HG02943 (cell line): Measurements from ENCODE around the gene HOXA13.

Experiments used
- ATAC-seq: cut with Tn5 transposase; IDR thresholded peaks from one replicate; pipeline ENCODE4 v1.9.1; 2021; ENCODE audit warnings: mild to moderate bottlenecking, low read depth, moderate library complexity; ENCODE audit not compliant: unreplicated experiment

Gene HOXA13

DNA sequence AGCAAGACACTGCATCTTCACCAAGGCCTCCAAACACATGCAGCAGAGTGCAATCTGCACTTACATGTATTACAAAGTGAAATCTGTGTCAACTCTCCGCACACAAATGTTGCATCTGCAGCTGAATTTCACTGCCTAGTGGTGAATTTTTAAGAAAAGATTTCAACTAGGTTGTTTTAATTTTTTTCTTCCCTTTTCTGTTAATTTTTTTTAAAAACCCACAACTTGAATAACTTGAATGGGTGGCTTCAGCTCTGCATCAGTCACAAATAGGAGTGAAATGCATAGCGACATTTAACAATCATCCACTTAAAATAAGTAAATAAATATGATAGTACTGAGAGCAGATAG is 5.9 kb downstream of the HOXA13 start:
- ATAC-seq, result no peak

DNA sequence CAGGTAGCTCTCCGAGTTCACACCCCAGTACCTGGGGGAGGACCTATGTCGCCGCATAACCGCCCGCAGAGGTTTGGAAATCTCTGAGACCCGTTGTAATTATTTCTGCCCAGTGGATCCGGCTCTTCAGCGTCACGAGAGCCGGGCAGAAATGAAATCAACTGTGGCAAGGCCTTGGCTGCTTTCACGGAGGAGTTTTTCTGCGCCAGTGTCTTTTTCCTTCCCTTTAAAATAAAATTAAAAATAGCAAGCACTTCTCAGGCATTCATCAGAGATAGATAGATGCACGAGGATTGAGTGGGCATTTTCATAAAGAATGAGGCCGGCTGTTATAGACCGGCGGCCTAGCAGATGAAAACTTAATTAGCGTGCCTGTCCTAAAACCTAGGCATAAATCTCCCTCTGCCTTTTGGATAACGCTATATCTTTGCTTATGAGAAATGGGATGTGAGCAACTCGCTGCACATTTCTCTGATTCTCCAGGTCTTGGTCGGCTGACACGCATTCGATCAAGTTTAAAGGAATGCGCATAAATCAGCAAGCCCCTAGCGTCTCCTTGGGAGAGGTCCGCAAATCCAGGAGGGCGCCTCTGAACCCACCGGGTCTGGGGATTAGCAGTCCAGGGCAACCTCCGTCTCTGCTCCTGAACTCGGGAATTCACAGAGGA is 6.4 kb downstream of the HOXA13 start:
- ATAC-seq, result no peak

DNA sequence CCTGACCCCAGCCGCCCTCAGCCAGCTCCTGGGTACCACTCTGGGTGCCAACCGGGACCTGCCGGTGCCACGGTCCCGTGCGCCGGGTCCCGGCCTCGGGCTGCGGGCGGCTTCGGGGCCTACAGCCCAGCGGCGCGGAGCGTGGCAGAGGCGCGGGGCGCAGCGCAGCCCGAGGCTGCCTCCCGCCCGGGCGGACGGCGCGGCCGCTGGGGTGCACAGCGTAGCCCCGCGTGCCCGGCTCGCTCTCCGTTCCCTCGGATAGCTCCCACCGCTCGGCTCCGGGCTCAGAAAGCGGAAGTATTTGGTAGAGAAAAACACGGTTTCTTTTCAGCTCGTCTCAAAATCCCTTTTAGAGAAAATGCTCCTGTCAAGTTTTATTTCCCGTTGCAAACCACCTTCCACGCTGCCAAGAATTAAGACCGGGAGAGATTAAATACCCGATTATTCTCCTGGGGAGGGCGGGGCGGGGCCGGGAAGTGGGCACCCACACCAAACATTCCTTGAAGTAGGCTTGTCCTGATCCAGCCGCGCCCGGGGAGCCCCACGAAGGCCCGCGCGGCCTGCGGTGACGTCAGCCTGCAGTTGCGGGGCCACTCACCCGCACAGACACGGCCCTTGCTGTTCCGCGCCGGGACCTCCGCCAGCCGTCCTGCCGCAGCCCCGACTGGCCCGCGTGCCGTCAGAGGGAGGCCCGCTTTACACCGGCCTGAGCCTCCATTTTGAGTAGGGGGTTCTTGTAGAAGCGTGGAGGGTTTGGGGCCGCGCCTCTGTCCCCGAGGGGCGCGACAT is 7.2 kb downstream of the HOXA13 start:
- ATAC-seq, result no peak

DNA sequence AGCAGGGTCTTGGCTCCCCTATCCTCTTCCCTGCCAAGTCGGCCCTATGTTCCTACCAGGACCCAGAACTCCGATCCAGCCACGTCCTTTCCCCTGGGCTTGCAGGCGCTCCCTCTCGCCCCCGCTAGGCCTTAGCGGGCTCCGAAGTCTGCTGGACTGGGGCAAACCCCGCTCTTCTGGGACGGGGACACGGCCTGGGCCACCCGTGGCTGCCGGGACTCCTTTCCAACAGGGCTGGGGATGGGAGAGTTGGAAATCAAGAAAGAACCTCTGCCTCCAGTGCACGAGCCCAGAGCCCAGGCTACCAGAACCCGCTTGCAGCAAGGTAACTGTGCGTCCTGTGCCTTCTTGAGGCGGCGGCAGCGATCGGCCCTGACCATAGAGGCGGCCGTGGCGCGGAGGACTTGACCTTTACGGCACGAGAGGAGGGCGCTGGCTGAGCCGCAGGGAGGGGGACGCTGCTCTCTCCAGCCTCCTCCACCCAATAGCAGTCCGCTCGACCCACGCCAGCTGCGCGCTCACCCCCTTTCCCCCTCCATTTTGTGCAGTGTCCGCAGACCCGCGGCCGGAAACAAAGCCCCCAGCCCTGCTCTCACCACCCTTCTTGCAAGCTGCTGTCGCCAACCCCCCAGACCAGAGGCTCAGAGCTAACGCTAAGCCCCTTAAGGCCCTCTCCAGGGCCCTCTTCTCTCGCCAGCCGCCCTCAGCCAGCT is 7.9 kb downstream of the HOXA13 start:
- no peak for ATAC-seq

DNA sequence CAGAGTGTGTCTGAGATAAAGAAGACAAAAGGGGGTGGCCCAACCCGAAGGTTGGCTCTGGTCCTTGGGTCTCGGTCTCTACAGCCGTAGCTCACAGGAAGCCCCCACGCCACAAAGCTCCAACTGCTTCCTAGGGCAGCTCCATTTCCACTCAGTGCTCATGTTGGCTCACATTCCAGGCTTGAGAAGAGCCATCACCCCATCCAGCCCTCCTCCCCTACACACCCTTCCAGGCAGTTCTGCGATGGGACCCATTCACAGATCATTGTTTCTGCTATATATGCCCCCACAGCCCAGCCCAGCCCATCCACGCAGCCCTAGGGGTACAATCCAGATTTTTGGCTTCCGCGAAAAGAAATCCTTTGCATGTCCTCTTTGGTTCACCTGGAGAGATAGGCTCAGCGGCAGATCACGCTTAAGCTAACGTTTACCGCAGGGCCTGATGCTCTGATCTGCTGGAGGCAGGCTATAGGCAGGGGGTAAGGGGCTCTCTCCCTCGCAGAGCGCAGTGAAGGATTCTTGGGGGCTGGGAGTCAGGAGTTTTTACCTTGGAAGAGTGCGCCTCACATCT is 8.6 kb downstream of the HOXA13 start:
- no peak for ATAC-seq

DNA sequence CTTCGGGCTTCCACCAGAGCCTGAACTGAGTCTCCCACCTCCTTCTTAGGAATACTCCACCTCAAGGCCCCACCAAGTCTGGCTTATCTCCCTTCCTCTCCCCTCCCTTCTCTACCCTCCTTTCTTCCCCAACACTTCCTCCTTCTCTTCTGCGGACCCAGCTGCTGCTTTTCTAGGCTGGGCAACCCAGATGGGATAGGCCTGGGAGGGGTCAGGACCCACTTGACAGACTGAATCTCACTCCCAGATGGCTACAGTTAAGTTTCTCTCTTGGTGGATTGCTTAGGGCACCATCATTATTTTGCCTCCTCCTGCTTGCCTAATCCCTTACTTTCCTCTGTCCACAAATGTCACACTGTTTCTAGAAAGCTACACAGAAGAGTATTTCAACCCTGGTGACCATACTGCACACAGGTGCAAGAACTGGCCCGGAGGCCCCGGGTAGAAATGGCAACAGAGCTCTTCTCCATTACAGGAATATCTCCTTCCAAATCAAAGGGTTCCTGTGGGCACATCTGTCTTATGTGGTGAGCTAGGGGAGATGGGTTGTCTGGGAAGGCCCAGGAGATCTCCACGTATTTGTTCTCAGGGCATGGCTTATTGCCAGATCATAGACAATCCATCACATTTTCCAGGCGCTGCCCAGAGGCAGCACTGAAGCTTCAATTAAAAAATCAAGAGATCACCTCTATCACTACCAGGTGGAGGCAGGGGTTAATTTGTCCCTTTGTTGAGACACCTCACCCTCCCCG is 9.7 kb downstream of the HOXA13 start:
- no peak for ATAC-seq

DNA sequence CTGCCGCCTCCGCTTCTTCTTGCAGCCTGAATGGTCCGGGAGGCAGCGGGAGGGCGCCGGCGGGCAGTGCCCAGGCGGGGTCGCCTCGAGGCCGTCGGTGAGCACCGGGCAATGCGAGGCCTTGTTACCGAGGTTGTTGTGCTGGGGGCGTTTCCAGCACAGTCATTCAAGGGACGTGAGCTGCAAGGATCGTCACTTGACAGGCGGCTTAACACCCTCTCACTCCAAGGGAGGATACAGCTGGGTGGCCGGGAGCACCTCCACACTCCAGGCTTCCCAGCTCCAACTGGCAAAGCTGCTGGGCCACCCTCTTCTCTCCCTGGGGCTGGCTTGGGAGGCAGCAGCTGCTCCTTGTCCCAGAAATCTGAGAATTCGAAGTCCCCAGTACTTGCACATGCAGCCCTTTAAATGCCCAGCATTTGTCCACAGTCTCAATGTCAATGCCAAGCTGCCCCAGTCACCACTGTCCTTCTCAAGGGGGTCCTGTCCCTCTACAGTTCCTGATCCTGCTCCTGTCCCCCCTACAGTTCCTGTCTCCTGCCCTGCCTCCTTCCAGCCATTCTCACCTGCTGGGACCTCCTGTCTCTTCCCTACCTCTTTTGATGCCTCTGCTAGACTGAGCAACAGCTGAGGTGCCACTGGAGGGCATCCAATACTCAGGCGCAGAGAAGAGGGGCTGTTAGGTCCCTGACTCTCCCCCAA is 10.4 kb downstream of the HOXA13 start:
- no peak for ATAC-seq

DNA sequence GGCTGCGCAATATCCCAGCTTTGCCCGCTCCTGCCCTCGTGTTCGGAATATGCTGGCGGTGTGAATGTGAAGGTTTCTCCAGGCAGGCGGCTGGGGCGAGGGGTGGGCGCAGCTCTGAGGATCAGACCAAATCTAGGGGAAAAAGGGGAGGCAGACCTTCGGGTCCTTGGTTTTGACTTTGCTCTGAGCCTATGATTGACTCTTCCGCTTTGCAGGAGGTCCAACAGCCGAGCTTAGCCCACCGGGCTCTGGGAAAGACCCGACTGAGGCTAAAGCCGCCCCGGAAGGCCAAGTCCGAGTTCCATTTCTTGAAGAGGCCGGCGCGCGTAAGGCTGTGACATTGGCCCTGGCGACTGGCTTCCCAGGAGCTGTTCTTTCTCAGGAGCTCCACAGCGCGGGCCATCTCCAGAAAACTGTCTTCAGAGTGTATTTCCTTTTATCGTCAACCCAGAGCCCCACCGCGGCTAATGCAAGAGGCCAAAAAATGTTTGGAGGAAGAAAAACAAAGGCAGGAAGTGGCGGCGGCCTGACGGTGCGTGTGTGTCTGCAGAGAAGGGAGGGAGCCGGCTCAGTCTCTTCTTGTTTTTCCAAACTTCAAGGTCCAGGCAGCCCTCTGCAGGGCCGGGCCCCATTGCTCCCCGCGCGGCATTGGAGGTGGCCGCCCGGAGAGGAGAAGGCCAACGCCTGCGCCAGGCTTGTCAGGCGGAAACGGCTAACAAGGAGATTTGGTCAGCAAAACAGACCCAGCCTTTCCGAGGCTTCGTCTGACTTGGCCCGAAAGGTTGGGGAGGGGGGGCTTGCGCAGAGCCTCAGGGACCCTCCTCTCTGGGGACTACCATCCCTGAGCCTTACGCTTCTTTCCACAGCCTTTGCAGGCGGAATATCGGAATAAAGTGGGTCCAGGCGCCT is 11.3 kb downstream of the HOXA13 start:
- no peak for ATAC-seq

DNA sequence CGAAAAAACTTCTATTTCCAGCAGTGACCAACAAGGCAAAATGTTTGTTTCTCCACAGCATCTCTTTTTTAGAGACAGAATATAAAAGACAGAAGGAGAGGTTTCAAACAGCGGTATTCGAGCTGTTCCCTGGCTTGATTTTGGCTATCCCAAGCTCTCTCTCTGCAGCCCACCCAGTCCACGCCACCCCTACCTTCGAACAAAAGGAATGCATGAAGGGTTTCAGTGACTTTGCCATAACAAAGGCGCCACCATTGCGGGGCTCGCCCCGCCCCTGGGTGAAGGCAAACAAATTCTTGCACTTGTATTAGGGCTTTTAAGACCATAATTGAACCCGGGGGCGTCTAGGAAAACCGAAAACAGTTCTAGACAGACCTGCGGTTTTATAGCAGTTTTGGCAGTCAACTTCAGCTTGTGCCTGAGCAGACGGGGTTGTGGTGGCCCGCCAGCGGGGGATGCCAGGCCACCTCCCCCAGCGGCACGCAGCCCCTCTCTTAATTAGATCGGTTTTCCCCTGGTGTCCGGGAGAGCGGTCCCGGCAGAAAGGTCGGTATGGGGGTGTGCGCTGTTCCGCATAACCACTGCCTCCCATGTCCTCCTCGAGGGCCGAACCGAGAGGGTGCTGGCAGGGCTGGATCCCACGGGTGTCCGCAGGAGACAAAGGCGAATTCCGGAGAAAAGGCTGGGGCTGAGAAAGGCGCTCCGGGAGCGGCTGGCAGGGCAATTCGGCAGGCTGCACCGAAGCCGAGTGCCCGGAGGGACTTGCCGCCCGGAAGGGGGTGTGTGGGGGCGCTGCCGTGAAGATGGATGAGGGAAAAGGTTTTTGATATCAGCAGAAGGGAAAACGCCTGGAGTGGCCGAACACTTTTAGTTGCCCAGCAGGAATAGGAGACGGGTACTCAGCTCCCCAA is 12.2 kb downstream of the HOXA13 start:
- ATAC-seq, result no peak

DNA sequence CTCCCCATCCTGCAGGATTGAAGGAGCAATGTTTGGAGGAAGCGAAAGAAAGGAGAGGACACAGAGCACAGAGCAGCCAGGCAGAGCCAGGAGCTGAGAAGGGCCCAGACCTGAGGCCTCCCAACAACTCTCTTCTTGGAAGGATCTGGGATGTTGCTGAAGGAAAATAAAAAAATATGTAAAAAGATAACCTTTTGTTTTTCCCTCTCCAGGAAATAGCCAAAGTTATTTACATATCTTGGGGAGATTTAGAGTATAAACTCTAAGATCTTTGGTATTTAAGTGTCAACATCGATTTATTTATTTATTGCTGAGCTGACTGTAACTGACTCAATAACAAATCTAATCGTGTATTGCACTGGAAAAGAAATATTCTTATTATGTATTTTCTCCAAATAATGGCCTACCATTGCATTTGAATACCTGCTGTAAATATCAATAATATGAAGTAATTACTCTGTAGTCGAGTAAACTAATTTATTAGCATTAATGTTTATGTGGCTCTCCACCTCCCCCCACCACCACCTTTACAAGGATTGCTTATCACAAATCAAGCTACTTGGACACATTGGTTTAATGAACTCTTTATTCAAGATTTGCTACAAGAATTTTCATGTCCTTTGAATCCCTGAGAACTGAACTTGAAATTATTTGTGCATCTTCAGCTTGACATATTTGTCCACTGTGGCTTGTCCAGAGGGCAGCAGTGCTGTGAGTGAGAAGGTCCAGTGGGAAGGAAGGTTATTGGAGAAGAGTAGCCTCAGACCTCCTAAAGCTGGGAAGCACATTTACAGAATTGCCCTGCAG is 13.0 kb downstream of the HOXA13 start:
- no peak for ATAC-seq

DNA sequence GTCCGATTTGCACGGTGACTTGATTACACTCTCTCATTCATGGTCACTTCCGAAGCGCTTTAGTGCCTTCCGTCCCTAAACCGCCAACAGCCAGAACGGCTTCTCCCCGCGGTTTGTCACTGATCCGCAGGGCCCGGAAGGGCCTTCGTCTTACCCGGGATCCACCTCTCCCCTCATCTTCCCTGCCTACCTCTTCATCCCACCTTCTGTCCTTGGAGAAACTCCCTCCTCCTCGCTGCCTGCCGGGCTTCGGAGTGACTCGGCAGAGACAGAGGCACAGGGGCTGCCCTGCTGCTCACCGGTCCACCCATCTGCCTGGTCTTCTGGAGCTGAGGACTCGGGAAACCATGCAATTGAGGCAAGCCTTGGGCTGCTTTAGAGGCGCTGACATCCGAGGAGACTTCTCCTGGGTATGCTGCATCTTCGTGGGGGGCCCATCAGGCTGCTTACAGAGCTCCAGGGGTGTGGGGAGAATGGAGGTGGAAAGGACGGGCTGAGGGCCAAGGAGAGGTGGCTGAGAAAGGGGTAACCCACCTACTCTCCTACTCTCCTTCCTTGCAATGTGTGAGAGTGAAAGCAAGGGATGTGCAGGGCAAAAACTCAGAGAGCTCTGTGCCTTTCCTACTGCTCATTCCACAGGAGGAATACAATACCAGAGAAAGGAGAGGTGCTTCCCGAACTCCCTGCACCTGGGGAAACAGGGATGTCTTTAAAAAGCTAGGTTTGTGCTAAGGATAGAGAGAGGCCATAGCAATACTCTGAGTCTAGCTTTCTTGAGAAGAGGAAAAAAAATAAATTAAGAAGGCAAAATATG is 13.8 kb downstream of the HOXA13 start:
- ATAC-seq, result no peak

DNA sequence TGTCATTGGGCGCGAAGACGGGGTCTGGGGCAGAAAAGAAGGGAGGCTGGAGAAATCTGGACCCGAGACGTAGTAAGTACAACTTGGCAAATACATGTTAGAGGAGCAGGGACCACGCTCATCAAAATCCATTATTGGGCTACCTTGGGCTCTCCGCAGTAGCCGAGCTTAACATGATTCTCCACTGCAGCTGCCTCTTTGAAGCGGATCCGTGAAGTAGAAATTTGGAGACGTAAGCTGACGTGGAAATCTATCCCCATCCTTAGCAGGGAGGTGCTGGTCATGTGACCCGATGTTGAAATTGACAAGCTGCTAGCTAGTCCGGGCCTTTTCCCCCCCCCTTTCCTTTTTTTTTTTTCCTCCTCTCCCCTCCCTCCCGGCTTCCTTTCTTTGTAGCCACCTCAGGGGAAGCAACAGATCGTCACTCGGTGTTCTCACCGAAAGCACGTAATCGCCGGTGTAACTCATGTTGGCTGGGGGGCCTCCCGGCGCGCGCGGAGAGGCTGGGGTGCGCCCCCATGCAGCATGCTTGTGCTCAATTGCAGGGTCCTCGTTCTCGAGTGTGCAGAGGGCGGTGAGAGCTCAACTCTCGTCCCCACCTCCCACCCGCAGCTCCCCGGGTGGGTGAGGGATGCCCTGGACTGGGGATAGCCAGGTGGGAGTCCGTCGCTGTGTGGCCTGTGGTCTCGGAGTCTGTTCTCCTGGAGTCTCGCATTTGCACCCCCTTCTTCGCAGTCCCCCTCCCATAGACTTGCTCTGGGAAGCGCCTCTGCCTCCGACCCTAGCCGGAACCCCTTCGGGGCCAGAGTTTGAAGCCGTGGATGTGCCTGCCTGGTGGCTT is 14.7 kb downstream of the HOXA13 start, which contains the start of gene HOXA11:
Gene HOXA11 (minus strand): TSS at position 220 of the 841 bp plus-strand sequence. CDS start 88 bp downstream, at position 132.
- no peak for ATAC-seq

DNA sequence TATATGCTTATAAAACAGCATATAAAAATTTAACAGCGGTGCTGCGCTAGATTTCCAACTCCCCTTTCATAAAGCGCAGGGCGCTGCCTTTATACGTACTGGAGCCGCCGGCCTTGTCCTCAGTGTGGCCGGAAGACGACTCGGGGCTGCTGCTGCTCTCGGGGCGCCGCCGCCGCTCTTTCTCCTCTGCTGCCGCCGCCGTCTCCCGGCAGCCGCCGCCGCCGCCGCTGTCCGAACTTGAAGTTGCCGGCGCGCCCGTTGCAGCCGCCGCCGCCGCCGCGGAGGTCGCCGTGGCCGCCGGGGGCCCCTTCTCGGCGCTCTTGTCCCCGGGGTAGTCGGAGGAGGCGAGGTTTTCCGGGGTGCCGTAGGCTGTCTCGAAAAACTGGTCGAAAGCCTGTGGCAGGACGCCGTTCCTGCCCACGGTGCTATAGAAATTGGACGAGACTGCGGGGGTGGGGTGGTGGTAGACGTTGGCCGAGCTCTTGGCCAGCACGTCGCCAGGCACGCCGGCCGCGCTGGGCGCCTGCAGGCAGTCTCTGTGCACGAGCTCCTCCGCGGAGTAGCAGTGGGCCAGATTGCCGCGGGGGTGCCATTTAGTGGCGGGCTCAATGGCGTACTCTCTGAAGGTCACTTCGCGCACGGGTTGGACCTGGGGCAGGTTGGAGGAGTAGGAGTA is 15.4 kb downstream of the HOXA13 start:
- ATAC-seq, result no peak

DNA sequence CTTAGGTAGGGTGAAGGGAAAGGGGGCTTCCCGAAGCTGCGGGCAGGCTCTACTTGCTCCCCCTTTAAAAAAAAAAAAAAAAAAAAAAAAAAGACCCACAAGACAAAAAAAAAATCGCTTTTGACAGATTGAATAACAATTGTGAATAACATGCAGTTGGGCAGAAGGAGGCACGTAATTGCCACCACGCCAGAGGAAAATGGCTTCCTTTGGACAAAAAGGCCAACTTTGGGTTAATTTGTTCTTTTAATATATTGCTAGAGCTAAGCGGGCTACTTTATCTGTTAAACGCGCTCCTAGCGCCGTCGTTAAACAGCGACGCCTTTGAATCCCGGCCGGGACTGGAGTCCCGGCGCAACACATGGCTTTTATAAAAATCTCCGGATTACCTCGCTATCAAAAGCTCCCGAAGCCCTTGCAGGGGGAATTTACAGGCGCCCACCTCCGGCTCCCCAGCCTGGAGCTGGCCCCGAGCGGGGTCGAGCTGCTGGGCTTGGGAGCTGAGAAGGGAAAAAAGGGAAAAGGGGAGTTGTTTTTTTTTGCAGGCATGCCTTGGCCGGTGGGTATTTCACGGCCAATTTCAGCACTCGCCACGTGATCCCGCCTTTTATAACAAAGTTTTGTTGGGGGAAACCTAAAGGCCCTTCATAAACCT is 16.1 kb downstream of the HOXA13 start:
- no peak for ATAC-seq
